K562 (cell line): ENCODE measurements around the gene GDF9. TPM values are rescaled to one million over a fixed set of nuclear protein-coding genes. Genes with fewer than 3 reads are reported as not detected.
A peak's percentile ranks its signal among the peaks of the same experiment; 100 is the strongest.

Experiments
- AFF1 ChIP-seq, 2 experiments: fragments of 450-650 bp; IDR thresholded peaks; 2 replicates each; pipeline ENCODE4 v1.6.1; 2018; ENCODE audit warnings: mild to moderate bottlenecking in 2 of 2, low read depth in 1 of 2; ENCODE audit not compliant: partially characterized antibody in 2 of 2
- BRD4 ChIP-seq: fragments of 200-600 bp; sonication (generic); IDR thresholded peaks from 2 replicates; pipeline ENCODE4 v1.6.1; 2017; ENCODE audit warnings: inconsistent platforms
- CSDE1 ChIP-seq, 2 experiments: fragments of 450-650 bp; IDR thresholded peaks; 2 replicates each; pipeline ENCODE4 v1.6.1; 2016; ENCODE audit warnings: mild to moderate bottlenecking in 1 of 2
- E2F8 ChIP-seq: fragments of 450-650 bp; IDR thresholded peaks from 2 replicates; pipeline ENCODE4 v1.7.1; 2018; ENCODE audit warnings: mild to moderate bottlenecking, low read depth; ENCODE audit not compliant: partially characterized antibody
- HNRNPL ChIP-seq: fragments of 200-400 bp; formaldehyde crosslinking; IDR thresholded peaks from 2 replicates; pipeline ENCODE4 v1.6.1; 2017; ENCODE audit warnings: low read depth, mild to moderate bottlenecking, low read length
- HNRNPUL1 ChIP-seq: fragments of 200-400 bp; formaldehyde crosslinking; IDR thresholded peaks from 2 replicates; pipeline ENCODE4 v1.6.1; 2017; ENCODE audit warnings: low read length
- NCOA2 ChIP-seq, 2 experiments: fragments of 450-650 bp; IDR thresholded peaks; 2 replicates each; pipeline ENCODE4 v1.6.1; 2018; ENCODE audit warnings: mild to moderate bottlenecking in 2 of 2, moderate library complexity in 1 of 2; ENCODE audit not compliant: partially characterized antibody in 2 of 2
- NCOR1 ChIP-seq: fragments of 450-650 bp; IDR thresholded peaks from 2 replicates; pipeline ENCODE4 v1.6.1; 2016; ENCODE audit warnings: mild to moderate bottlenecking, moderate library complexity
- PTRF ChIP-seq: fragments of 450-650 bp; IDR thresholded peaks from 2 replicates; pipeline ENCODE4 v1.6.1; 2016; ENCODE audit warnings: mild to moderate bottlenecking, missing genetic modification characterization, missing compliant biosample characterization
- PYGO2 ChIP-seq: fragments of 450-650 bp; IDR thresholded peaks from 2 replicates; pipeline ENCODE4 v1.6.1; 2016; ENCODE audit warnings: mild to moderate bottlenecking, missing genetic modification characterization, moderate library complexity, missing compliant biosample characterization
- RBM17 ChIP-seq: fragments of 200-400 bp; formaldehyde crosslinking; IDR thresholded peaks from 2 replicates; pipeline ENCODE4 v1.6.1; 2017; ENCODE audit warnings: low read depth, mild to moderate bottlenecking, low read length, borderline replicate concordance
- ZC3H11A ChIP-seq: IDR thresholded peaks from 2 replicates; pipeline ENCODE4 v1.6.1; 2012; ENCODE audit warnings: low read depth, low read length, improper control_type of control experiment
- ZKSCAN8 ChIP-seq: fragments of 200-800 bp; sonication (Bioruptor generic); IDR thresholded peaks from 2 replicates; pipeline ENCODE4 v1.6.1; 2016; ENCODE audit warnings: missing genetic modification characterization, missing compliant biosample characterization
- ZNF764 ChIP-seq: fragments of 250-450 bp; sonication (Bioruptor Pico); IDR thresholded peaks from 2 replicates; pipeline ENCODE4 v1.4.0; 2020; ENCODE audit warnings: low read depth, mild to moderate bottlenecking, moderate library complexity
- ZSCAN32 ChIP-seq: fragments of 450-650 bp; formaldehyde crosslinking; IDR thresholded peaks from 2 replicates; pipeline ENCODE4 v1.4.0; 2020; ENCODE audit warnings: mild to moderate bottlenecking, moderate library complexity
- polyA plus RNA-seq, 8 experiments: library from polyadenylated mRNA; depleted of rRNA in 4 of 8; stranded (reverse) in 5 of 8; unstranded in 3 of 8; fragments of >200 nt; fragmentation: Nextera tagmentation in 2 of 8; fragmentation: Illumina TruSeq in 1 of 8; extraction: Ambion mirVana in 2 of 8; extraction: Trizol in 1 of 8; gene quantifications; 2 replicates each; pipeline versions ENCODE4 v1.2.1 to v1.2.3, GENCODE V29; 2011 to 2014; ENCODE audit warnings: inconsistent platforms in 1 of 8, missing spikeins in 1 of 8
- total RNA-seq, 7 experiments: library from RNA; depleted of rRNA in 6 of 7; stranded (reverse); fragments of >200 nt in 6 of 7; fragmentation: Illumina TruSeq in 2 of 7; extraction: Trizol in 2 of 7; gene quantifications; 2 replicates each; pipeline versions ENCODE4 v1.2.1 to v1.2.3, GENCODE V29; 2011 to 2021; ENCODE audit warnings: low replicate concordance in 1 of 7
- TF ChIP-seq, protein P1 (sequence below): fragments of 250-450 bp; sonication (Bioruptor Pico); IDR thresholded peaks from 2 replicates; pipeline ENCODE4 v1.4.0; 2020
- TF ChIP-seq, protein P2 (sequence below): sonication (generic); formaldehyde crosslinking; IDR thresholded peaks from 2 replicates; pipeline ENCODE4 v1.9.0; 2022; ENCODE audit warnings: mild to moderate bottlenecking, missing genetic modification reagents

Gene GDF9
- total and polyA plus RNA-seq, 9 of the 15 experiments (the other 6 are each of a cell fraction or from before 2014, with no cell fraction given), result 0.10 to 0.70 (median 0.20) TPM; not detected in 1

DNA sequence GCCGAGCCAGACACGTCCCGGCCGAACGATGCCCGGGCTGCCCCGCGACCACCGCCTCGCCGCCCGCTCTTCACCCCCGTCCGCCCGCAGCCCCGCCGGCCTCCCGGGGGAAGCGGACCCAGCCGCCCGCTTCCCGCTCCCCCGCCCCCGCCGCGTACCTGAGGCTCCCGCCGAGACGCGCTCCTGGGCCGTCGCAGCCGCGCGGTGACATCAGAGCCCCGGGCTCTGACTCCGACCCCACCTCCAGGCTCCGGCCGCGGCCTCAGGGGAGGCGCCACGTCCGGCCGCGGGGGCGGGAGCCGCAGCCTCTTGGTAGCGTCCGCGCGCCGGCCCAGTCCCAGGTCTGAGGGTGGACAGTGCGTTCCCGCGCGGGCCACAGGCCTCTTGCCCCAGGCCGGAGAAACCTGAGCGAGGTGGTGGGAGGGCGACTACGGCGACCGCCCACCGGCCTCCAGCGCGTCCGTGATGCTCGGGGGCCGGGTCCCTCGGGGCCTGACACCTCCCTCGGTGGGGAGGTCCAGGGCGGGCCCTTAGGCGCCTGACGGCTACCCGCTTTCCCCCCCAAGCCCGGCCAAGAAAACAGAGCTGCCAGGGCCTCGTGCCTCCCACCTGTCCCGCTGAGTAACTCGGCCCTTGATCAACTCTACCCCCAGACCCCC is 35.7 kb downstream of the GDF9 start, which contains the start of gene SHROOM1 (continued):
- TF ChIP-seq E2F8, result no peak
- TF ChIP-seq BRD4, result peak; percentile 31; the same call in 1 of the 2 replicates
- no peak for TF ChIP-seq ZKSCAN8 (CRISPR knock-in tag)
- no peak for TF ChIP-seq PYGO2 (tag)
- TF ChIP-seq PTRF (tag), result no peak
- TF ChIP-seq NCOA2 (IDR thresholded peaks at IDR 0.05; ENCODE audit: partially characterized antibody in 2 of 2), result no peak
- no peak for TF ChIP-seq CSDE1 (IDR thresholded peaks at IDR 0.05)
- no peak for TF ChIP-seq ZC3H11A
- no peak for TF ChIP-seq HNRNPUL1
- TF ChIP-seq AFF1 (IDR thresholded peaks at IDR 0.05; ENCODE audit: low read depth in 1 of 2, partially characterized antibody in 2 of 2), result no peak
- TF ChIP-seq RBM17, result no peak
- TF ChIP-seq, protein P1, sequence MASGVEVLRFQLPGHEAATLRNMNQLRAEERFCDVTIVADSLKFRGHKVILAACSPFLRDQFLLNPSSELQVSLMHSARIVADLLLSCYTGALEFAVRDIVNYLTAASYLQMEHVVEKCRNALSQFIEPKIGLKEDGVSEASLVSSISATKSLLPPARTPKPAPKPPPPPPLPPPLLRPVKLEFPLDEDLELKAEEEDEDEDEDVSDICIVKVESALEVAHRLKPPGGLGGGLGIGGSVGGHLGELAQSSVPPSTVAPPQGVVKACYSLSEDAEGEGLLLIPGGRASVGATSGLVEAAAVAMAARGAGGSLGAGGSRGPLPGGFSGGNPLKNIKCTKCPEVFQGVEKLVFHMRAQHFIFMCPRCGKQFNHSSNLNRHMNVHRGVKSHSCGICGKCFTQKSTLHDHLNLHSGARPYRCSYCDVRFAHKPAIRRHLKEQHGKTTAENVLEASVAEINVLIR (CRISPR knock-in tag), result no peak; the same call in 1 of the 2 replicates
- no peak for TF ChIP-seq HNRNPL
- no peak for TF ChIP-seq ZNF764 (CRISPR knock-in tag)
- TF ChIP-seq, protein P2, sequence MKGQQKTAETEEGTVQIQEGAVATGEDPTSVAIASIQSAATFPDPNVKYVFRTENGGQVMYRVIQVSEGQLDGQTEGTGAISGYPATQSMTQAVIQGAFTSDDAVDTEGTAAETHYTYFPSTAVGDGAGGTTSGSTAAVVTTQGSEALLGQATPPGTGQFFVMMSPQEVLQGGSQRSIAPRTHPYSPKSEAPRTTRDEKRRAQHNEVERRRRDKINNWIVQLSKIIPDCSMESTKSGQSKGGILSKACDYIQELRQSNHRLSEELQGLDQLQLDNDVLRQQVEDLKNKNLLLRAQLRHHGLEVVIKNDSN (CRISPR knock-in tag), result no peak
- no peak for TF ChIP-seq ZSCAN32 (CRISPR knock-in tag)
- TF ChIP-seq NCOR1, result no peak
